Vagina (tissue), 2 donors: ENCODE measurements around the gene NCCRP1. TPM values are rescaled to one million over a fixed set of nuclear protein-coding genes. Genes with fewer than 3 reads are reported as not detected.

Source experiments
- DNase-seq, 2 donors: peaks; one replicate each; pipeline ENCODE4 v3.0.0-alpha.2; 2017; ENCODE audit errors: extremely low spot score in 2 of 2
- H3K27ac ChIP-seq: fragments of 200-600 bp; sonication (generic); one replicate; pipeline ENCODE4 v1.5.1; 2019
- H3K27me3 ChIP-seq: fragments of 200-600 bp; sonication (generic); one replicate; pipeline ENCODE4 v1.5.1; 2019
- H3K36me3 ChIP-seq, 2 donors: fragments of 200-600 bp; sonication (generic); one replicate each; pipeline ENCODE4 v1.5.1; 2017 to 2019
- H3K4me1 ChIP-seq: fragments of 200-600 bp; sonication (generic); one replicate; pipeline ENCODE4 v1.5.1; 2019
- H3K4me3 ChIP-seq, 2 donors: fragments of 200-600 bp; sonication (generic); 1 replicate in 1 of 2; 2 replicates in 1 of 2; pipeline ENCODE4 v1.5.1; 2016 to 2019
- H3K9me3 ChIP-seq: fragments of 200-600 bp; sonication (generic); one replicate; pipeline ENCODE4 v1.5.1; 2019
- POLR2A ChIP-seq, 2 donors: fragments of 450-650 bp; IDR thresholded peaks; one replicate each; pipeline ENCODE4 v1.6.1; 2017; ENCODE audit warnings: antibody characterized with exemption in 2 of 2, mild to moderate bottlenecking in 2 of 2, moderate library complexity in 2 of 2
- POLR2AphosphoS5 ChIP-seq, 2 donors: sonication (generic); formaldehyde crosslinking; IDR thresholded peaks; one replicate each; pipeline ENCODE4 v1.9.0; 2017; ENCODE audit warnings: antibody characterized with exemption in 2 of 2, mild to moderate bottlenecking in 2 of 2, low read depth in 1 of 2; ENCODE audit not compliant: insufficient read depth in 1 of 2
- intact Hi-C: fragments of 100-400 bp; cut with DNase I; formaldehyde crosslinking; loops from one replicate; pipeline ENCODE4 v1.15.1; 2023
- total RNA-seq: library from RNA; depleted of rRNA; stranded (reverse); fragments of >200 nt; gene quantifications from one replicate; pipeline ENCODE4 v1.2.3, GENCODE V29; 2016
- TF ChIP-seq, protein P1 (sequence below), 3 experiments: fragments of 450-650 bp in 2 of 3; fragments of 200-600 bp in 1 of 3; sonication (generic) in 1 of 3; IDR thresholded peaks; one replicate each; pipeline ENCODE4 v1.5.1; 2017 to 2019; ENCODE audit warnings: antibody characterized with exemption in 3 of 3, mild to moderate bottlenecking in 2 of 3, moderate library complexity in 2 of 3

The NCCRP1 gene
- total RNA-seq, 1 donor from 2014 or later = 41.7 TPM

DNA sequence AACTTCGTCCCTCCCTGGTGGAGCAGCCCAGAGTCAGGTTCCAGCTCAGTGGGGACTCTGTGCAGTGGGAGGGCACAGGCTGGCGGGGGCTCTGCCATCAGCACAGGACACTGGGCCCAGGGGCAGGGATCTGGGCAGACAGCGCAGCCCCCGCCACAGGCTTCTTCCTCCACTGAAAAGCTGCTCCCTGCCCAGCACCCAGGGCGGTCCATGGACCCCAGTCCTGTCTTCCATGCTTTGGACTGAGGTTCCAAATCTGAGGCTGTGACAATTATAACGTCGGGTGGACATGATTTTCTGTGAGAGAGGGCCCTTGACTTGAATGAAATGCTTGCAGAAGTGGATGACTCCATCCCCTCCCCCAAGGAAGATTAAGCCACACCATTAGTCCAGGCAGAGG, 21.2 kb upstream of the NCCRP1 start:
- H3K36me3 ChIP-seq = peaks cover 0 to 67% of the 10 kb centered on the region in 2 donors

DNA sequence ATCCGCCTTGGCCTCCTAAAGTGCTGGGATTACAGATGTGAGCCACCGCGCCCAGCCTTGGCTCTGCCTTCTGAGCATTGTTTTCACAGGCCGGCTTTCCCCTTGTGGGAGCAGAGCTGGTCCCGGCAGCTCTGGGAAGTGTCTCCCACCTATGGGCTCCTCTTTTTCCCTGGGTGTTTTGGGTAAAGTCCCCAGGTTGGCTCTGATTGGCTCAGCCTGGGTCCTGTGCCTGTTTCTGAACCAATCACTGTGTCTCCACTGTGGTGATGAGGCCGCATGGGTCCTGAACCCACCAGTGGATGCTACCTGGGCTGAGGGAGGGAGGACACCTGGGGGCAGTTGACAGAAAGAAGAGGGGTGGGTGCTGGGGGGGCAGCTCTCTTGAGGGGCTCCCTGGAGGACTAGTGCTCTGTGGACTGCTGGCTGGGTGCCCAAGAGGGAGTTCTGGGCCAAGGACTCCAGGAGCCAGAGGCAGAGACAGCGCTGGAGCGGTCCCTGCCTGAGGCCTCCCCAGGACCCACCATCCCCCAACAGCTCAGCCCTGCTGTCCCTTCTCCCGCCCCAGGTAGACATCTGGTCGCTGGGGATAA, 19.6 kb upstream of the NCCRP1 start:
- Histone ChIP-seq H3K27ac (no peak overlapping the region), H3K4me3 (no peak overlapping the region), H3K27me3 (no peaks in the 10 kb centered on the region), H3K9me3 (no peaks in the 10 kb centered on the region), H3K36me3 (peaks cover 0 to 61% of the 10 kb centered on the region in 2 donors), H3K4me1 (no peaks in the 10 kb centered on the region)
- intact Hi-C loops = no loop called here
- TF ChIP-seq, protein P1, sequence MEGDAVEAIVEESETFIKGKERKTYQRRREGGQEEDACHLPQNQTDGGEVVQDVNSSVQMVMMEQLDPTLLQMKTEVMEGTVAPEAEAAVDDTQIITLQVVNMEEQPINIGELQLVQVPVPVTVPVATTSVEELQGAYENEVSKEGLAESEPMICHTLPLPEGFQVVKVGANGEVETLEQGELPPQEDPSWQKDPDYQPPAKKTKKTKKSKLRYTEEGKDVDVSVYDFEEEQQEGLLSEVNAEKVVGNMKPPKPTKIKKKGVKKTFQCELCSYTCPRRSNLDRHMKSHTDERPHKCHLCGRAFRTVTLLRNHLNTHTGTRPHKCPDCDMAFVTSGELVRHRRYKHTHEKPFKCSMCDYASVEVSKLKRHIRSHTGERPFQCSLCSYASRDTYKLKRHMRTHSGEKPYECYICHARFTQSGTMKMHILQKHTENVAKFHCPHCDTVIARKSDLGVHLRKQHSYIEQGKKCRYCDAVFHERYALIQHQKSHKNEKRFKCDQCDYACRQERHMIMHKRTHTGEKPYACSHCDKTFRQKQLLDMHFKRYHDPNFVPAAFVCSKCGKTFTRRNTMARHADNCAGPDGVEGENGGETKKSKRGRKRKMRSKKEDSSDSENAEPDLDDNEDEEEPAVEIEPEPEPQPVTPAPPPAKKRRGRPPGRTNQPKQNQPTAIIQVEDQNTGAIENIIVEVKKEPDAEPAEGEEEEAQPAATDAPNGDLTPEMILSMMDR (IDR thresholded peaks at IDR 0.05) = no peak
- TF ChIP-seq POLR2AphosphoS5 (IDR thresholded peaks at IDR 0.05; ENCODE audit: insufficient read depth in 1 of 2, low read depth in 1 of 2) = no peak
- no peak for TF ChIP-seq POLR2A (IDR thresholded peaks at IDR 0.05)
- no peak for DNase-seq

More for the DNA sequence above, 21.2 kb upstream of the NCCRP1 start:
- intact Hi-C loops = no loop called here
- TF ChIP-seq, protein P1 (IDR thresholded peaks at IDR 0.05) = no peak
- TF ChIP-seq POLR2A (IDR thresholded peaks at IDR 0.05) (no peak), POLR2AphosphoS5 (IDR thresholded peaks at IDR 0.05; ENCODE audit: insufficient read depth in 1 of 2, low read depth in 1 of 2) (no peak)
- H3K27me3 ChIP-seq = no peaks in the 10 kb centered on the region
- no peaks in the 10 kb centered on the region for H3K4me1 ChIP-seq
- no peaks in the 10 kb centered on the region for H3K9me3 ChIP-seq
- no peak overlapping the region for H3K27ac ChIP-seq
- H3K4me3 ChIP-seq = no peak overlapping the region
- no peak for DNase-seq

DNA sequence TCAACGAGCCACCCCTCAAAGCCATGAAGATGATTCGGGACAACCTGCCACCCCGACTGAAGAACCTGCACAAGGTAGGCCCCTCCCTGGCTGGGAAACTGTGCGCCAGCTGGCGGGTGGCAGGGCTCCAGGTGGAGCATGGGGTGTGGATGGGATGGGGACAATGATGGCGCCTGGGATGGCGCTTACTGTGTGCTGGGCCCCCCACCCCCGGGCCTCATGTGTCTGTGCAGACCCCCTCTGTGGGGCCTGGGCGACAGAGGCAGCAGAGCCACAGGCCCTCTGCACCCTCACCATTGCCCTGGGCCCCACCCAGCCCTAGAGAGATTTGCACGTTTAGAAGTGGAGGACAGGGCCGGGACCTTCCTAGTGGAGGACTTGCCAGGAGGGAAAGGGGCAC, 19.0 kb upstream of the NCCRP1 start:
- H3K36me3 ChIP-seq = peaks cover 0 to 56% of the 10 kb centered on the region in 2 donors
- H3K9me3 ChIP-seq = no peaks in the 10 kb centered on the region
- intact Hi-C loops = no loop called here
- H3K27me3 ChIP-seq = no peaks in the 10 kb centered on the region
- no peak overlapping the region for H3K27ac ChIP-seq
- no peaks in the 10 kb centered on the region for H3K4me1 ChIP-seq
- TF ChIP-seq POLR2AphosphoS5 (IDR thresholded peaks at IDR 0.05; ENCODE audit: insufficient read depth in 1 of 2, low read depth in 1 of 2) = no peak
- TF ChIP-seq, protein P1 (IDR thresholded peaks at IDR 0.05) = no peak
- TF ChIP-seq POLR2A (IDR thresholded peaks at IDR 0.05) = no peak
- no peak overlapping the region for H3K4me3 ChIP-seq
- no peak for DNase-seq

DNA sequence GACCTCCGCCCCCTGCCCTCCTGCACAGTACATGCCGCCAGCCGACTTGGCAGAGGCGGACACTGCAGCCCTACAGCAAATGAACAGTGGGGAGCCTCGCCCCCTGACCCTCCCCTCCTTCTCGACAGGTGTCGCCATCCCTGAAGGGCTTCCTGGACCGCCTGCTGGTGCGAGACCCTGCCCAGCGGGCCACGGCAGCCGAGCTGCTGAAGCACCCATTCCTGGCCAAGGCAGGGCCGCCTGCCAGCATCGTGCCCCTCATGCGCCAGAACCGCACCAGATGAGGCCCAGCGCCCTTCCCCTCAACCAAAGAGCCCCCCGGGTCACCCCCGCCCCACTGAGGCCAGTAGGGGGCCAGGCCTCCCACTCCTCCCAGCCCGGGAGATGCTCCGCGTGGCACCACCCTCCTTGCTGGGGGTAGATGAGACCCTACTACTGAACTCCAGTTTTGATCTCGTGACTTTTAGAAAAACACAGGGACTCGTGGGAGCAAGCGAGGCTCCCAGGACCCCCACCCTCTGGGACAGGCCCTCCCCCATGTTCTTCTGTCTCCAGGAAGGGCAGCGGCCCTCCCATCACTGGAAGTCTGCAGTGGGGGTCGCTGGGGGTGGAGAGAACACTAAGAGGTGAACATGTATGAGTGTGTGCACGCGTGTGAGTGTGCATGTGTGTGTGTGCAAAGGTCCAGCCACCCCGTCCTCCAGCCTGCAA, 18.3 kb upstream of the NCCRP1 start:
- Histone ChIP-seq H3K27ac (no peak overlapping the region), H3K4me1 (no peaks in the 10 kb centered on the region), H3K9me3 (no peaks in the 10 kb centered on the region), H3K36me3 (peaks cover 0 to 49% of the 10 kb centered on the region in 2 donors), H3K27me3 (no peaks in the 10 kb centered on the region), H3K4me3 (no peak overlapping the region)
- no peak for DNase-seq
- intact Hi-C loops = no loop called here
- no peak for TF ChIP-seq POLR2AphosphoS5 (IDR thresholded peaks at IDR 0.05; ENCODE audit: insufficient read depth in 1 of 2, low read depth in 1 of 2)
- TF ChIP-seq, protein P1 (IDR thresholded peaks at IDR 0.05) = no peak
- no peak for TF ChIP-seq POLR2A (IDR thresholded peaks at IDR 0.05)

DNA sequence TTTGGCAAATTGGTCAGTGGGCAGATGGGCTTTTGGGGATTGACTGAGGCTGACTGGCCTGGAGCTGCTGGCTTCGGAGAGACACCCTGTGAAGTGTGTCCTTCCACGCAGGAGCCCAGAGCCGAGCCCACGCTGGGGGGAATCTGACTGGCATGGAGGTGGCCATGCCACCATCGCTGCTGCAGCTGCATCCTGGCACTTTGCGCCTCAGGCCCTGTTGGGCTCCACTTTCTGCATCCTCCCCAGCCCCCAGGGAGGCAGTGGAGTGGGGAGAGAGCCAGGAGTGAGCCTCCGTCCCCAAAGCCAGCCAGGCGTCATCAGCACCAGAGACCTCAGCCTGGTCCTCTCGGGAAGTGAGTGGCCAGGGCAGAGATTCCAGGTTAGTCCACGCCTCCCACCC, 17.0 kb upstream of the NCCRP1 start:
- H3K27me3 ChIP-seq = no peaks in the 10 kb centered on the region
- peaks cover 0 to 37% of the 10 kb centered on the region in 2 donors for H3K36me3 ChIP-seq
- no peaks in the 10 kb centered on the region for H3K9me3 ChIP-seq
- no peak for TF ChIP-seq POLR2AphosphoS5 (IDR thresholded peaks at IDR 0.05; ENCODE audit: insufficient read depth in 1 of 2, low read depth in 1 of 2)
- TF ChIP-seq, protein P1 (IDR thresholded peaks at IDR 0.05) = no peak
- TF ChIP-seq POLR2A (IDR thresholded peaks at IDR 0.05) = no peak
- DNase-seq = no peak
- H3K4me1 ChIP-seq = no peaks in the 10 kb centered on the region
- H3K4me3 ChIP-seq = no peak overlapping the region
- intact Hi-C loops = loop anchor here (5.0 kb wide), 1 partner anchor 57 kb away; no protein-coding TSS in a partner anchor
- no peak overlapping the region for H3K27ac ChIP-seq
